Osteocyte (in vitro differentiated cells): Measurements from ENCODE around the gene CNR1. TPM values are rescaled to one million over a fixed set of nuclear protein-coding genes. Genes with fewer than 3 reads are reported as not detected.

Experiments used
- DNase-seq: peaks from one replicate; pipeline ENCODE4 v3.0.0; 2021; ENCODE audit warnings: mixed read lengths; ENCODE audit not compliant: unreplicated experiment; ENCODE audit errors: extremely low spot score
- H3K27ac Mint-ChIP-seq: one replicate; pipeline ENCODE4 v1.8.0; 2021; ENCODE audit warnings: mild to moderate bottlenecking, mixed read lengths; ENCODE audit not compliant: unreplicated experiment
- H3K27me3 Mint-ChIP-seq: one replicate; pipeline ENCODE4 v1.8.0; 2021; ENCODE audit warnings: mixed read lengths; ENCODE audit not compliant: unreplicated experiment
- H3K36me3 Mint-ChIP-seq: one replicate; pipeline ENCODE4 v1.8.0; 2021; ENCODE audit warnings: mixed read lengths; ENCODE audit not compliant: unreplicated experiment
- H3K4me1 Mint-ChIP-seq: one replicate; pipeline ENCODE4 v1.8.0; 2021; ENCODE audit warnings: mixed read lengths; ENCODE audit not compliant: unreplicated experiment
- H3K4me3 Mint-ChIP-seq: one replicate; pipeline ENCODE4 v1.8.0; 2021; ENCODE audit warnings: mild to moderate bottlenecking, moderate library complexity, mixed read lengths; ENCODE audit not compliant: unreplicated experiment
- H3K9me3 Mint-ChIP-seq: one replicate; pipeline ENCODE4 v1.8.0; 2021; ENCODE audit warnings: mixed read lengths; ENCODE audit not compliant: unreplicated experiment
- total RNA-seq: library from RNA; stranded (reverse); gene quantifications from 2 replicates; pipeline ENCODE4 v1.2.1, GENCODE V29; 2021
- TF ChIP-seq, protein P1 (sequence below): fragments of 200-600 bp; sonication (generic); IDR thresholded peaks from 2 replicates; pipeline ENCODE4 v1.5.0; 2021; ENCODE audit warnings: antibody characterized with exemption, mild to moderate bottlenecking, moderate library complexity

Gene CNR1
- total RNA-seq, 1 donor from 2014 or later = not detected

DNA sequence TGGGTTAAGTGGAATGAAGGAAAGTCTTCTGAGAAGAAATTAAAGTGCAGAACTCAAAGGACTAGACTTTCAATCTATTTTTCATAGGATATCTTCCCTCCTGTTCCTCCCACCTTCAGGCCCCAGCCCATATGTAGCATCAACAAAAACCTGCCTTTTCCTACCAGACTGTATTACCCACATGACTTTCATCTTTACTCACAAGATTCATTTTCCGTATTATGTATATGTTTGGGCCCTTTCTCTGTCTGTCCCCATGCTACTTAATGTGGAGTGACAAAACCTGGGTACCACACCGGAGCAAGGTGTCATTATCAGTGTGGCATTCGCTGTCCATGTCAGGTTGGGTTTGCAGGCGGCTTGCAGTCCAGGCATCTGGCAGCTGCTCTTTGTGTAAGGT lies 18.8 kb upstream of the CNR1 start:
- H3K4me3 Mint-ChIP-seq = no peak overlapping the region
- H3K4me1 Mint-ChIP-seq = no peaks in the 10 kb centered on the region
- H3K27ac Mint-ChIP-seq = no peak overlapping the region
- TF ChIP-seq, protein P1, sequence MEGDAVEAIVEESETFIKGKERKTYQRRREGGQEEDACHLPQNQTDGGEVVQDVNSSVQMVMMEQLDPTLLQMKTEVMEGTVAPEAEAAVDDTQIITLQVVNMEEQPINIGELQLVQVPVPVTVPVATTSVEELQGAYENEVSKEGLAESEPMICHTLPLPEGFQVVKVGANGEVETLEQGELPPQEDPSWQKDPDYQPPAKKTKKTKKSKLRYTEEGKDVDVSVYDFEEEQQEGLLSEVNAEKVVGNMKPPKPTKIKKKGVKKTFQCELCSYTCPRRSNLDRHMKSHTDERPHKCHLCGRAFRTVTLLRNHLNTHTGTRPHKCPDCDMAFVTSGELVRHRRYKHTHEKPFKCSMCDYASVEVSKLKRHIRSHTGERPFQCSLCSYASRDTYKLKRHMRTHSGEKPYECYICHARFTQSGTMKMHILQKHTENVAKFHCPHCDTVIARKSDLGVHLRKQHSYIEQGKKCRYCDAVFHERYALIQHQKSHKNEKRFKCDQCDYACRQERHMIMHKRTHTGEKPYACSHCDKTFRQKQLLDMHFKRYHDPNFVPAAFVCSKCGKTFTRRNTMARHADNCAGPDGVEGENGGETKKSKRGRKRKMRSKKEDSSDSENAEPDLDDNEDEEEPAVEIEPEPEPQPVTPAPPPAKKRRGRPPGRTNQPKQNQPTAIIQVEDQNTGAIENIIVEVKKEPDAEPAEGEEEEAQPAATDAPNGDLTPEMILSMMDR = no peak
- H3K27me3 Mint-ChIP-seq = no peaks in the 10 kb centered on the region
- no peak for DNase-seq
- H3K36me3 Mint-ChIP-seq = no peaks in the 10 kb centered on the region
- H3K9me3 Mint-ChIP-seq = no peaks in the 10 kb centered on the region

DNA sequence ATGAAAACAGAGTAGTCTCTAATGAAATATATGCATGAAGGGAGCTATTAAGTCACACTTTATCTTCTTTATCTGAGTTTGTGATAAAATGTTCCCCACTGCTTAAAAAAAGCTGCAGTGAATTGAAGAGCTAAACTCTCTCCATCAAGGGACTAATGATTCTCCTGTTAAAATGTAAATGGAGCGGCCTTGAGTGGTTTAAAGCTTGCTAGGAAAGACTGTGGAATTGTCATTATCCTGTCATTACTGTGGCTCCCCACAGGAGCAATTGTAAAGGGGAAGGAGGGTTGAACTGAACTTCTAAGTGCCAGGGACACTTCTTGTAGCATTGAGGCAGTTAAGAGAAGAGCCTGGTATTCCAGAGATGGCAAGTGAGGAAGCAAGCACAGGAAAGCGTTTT lies 17.3 kb upstream of the CNR1 start:
- no peak overlapping the region for H3K4me3 Mint-ChIP-seq

DNA sequence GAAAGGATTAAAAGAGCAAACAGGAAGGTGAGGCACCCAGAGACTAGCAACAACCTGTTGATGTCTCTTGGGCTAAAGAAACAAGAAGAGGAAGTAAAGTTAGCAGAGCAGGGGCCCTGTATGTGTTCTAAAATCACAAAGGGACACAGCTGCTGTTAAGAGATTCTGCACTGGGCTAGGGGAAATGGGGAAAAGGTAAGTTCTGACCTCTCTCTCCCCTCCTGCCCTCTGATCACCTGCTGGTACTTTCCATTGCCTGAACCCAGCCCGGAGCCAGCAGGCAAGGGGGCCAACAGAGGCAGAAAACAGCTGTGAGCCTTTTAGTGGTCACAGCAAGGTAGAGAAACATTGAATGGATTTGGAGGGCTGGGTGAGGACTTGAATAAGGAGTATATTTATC lies 13.5 kb upstream of the CNR1 start:
- no peaks in the 10 kb centered on the region for H3K4me1 Mint-ChIP-seq
- no peaks in the 10 kb centered on the region for H3K9me3 Mint-ChIP-seq
- no peaks in the 10 kb centered on the region for H3K36me3 Mint-ChIP-seq
- H3K27ac Mint-ChIP-seq = no peak overlapping the region
- DNase-seq = no peak
- TF ChIP-seq, protein P1 = no peak
- no peak overlapping the region for H3K4me3 Mint-ChIP-seq
- peaks cover 3% of the 10 kb centered on the region for H3K27me3 Mint-ChIP-seq

More for the DNA sequence above, 17.3 kb upstream of the CNR1 start:
- Mint-ChIP-seq H3K27me3 (no peaks in the 10 kb centered on the region), H3K27ac (no peak overlapping the region), H3K36me3 (no peaks in the 10 kb centered on the region), H3K9me3 (no peaks in the 10 kb centered on the region), H3K4me1 (no peaks in the 10 kb centered on the region)
- TF ChIP-seq, protein P1 = no peak
- DNase-seq = no peak

DNA sequence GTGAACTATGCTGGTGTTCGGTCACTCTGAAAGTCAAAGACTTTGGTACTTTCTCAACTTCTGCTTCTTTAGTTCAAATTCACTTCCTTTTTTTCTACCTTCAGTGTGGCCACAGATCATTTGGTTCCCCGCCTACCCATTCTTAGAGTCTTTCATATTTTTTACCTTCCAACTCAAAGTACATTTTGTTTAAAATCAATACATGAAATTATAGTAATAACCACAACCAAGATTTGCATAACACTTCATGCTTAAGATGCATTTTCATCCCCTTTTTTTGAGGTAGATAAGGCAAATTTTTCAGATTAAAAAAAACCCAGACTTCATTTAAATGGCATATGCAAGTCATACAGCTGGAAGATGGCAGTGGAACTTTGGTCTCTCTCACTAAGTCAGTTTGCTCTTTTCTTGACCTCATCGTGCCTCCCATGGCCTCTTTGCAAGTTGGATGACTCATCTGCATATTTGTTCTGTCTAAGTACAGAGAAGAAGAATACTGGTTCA lies 11.9 kb upstream of the CNR1 start:
- H3K4me3 Mint-ChIP-seq = no peak overlapping the region
- H3K4me1 Mint-ChIP-seq = no peaks in the 10 kb centered on the region
- H3K36me3 Mint-ChIP-seq = no peaks in the 10 kb centered on the region
- no peak overlapping the region for H3K27ac Mint-ChIP-seq
- no peak for DNase-seq
- H3K27me3 Mint-ChIP-seq = peaks cover 3% of the 10 kb centered on the region
- no peaks in the 10 kb centered on the region for H3K9me3 Mint-ChIP-seq
- TF ChIP-seq, protein P1 = no peak

DNA sequence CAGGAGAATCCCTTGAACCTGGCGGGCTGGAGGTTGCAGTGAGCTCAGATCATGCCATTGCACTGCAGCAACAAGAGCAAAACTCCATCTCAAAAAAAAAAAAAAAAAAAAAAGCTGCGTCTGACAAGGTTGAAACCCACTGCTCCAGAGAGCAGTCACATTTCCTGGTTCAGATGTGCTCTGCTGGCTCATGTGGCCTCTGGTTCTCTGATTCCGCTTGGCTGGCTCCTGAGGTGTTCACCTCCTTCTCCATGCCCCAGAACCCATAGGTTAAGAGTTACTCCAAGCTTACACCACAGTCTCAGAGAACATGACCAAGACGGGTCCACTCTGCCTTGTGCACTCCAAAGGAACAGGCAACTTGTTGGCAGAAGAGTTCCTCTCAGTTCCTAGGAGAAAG lies 8.8 kb upstream of the CNR1 start:
- no peaks in the 10 kb centered on the region for H3K4me1 Mint-ChIP-seq
- H3K27me3 Mint-ChIP-seq = peaks cover 9% of the 10 kb centered on the region
- no peaks in the 10 kb centered on the region for H3K9me3 Mint-ChIP-seq

More for the DNA sequence above, 8.8 kb upstream of the CNR1 start:
- no peaks in the 10 kb centered on the region for H3K36me3 Mint-ChIP-seq
- TF ChIP-seq, protein P1 = no peak
- DNase-seq = no peak
- H3K27ac Mint-ChIP-seq = no peak overlapping the region
- no peak overlapping the region for H3K4me3 Mint-ChIP-seq
